Fibroblast of lung (primary cell): Measurements from ENCODE around the gene SPRED2. TPM values are rescaled to one million over a fixed set of nuclear protein-coding genes. Genes with fewer than 3 reads are reported as not detected.
"Not testable (repeated sequence)": the region's sequence is repeated elsewhere in the genome, so short reads cannot be mapped to it uniquely, and the experiment has no call there.

Experiments
- DNase-seq, 2 donors: peaks; one replicate each; pipeline versions ENCODE4 v3.0.0 to v3.0.0-alpha.2; 2010; ENCODE audit warnings: low read depth in 2 of 2
- H2AFZ ChIP-seq: 2 replicates; pipeline ENCODE4 v1.5.1; 2012; ENCODE audit warnings: low read length, control low read depth, inconsistent platforms
- H3K27ac ChIP-seq: 2 replicates; pipeline ENCODE4 v1.5.1; 2011; ENCODE audit warnings: low read length, control low read depth; ENCODE audit not compliant: insufficient read depth
- H3K27me3 ChIP-seq: 2 replicates; pipeline ENCODE4 v1.5.1; 2011; ENCODE audit warnings: mild to moderate bottlenecking, low read length; ENCODE audit not compliant: control insufficient read depth, insufficient read depth
- H3K36me3 ChIP-seq: 2 replicates; pipeline ENCODE4 v1.5.1; 2011; ENCODE audit warnings: low read length; ENCODE audit not compliant: control insufficient read depth, insufficient read depth
- H3K4me1 ChIP-seq: 2 replicates; pipeline ENCODE4 v1.5.1; 2011; ENCODE audit warnings: low read length; ENCODE audit not compliant: control insufficient read depth, insufficient read depth; ENCODE audit errors: extremely low read depth
- H3K4me2 ChIP-seq: 2 replicates; pipeline ENCODE4 v1.5.1; 2011; ENCODE audit warnings: low read length, control low read depth; ENCODE audit not compliant: insufficient read depth; ENCODE audit errors: extremely low read depth
- H3K4me3 ChIP-seq, 4 experiments: fragments of 200-600 bp in 1 of 4; sonication (generic) in 1 of 4; replicated peaks in 1 of 4; 2 replicates each; pipeline ENCODE4 v1.5.1; 2011 to 2016; ENCODE audit warnings: low read length in 4 of 4, low read depth in 3 of 4, mild to moderate bottlenecking in 3 of 4, control low read depth in 2 of 4, inconsistent platforms in 1 of 4, mixed read lengths in 1 of 4; ENCODE audit not compliant: insufficient read depth in 1 of 4; ENCODE audit errors: control extremely low read depth in 1 of 4
- H3K79me2 ChIP-seq: 2 replicates; pipeline ENCODE4 v1.5.1; 2012; ENCODE audit warnings: mild to moderate bottlenecking, low read length, inconsistent platforms; ENCODE audit not compliant: control insufficient read depth, insufficient read depth
- H3K9ac ChIP-seq: 2 replicates; pipeline ENCODE4 v1.5.1; 2011; ENCODE audit warnings: mild to moderate bottlenecking, low read length, control low read depth; ENCODE audit not compliant: insufficient read depth
- H3K9me3 ChIP-seq: 2 replicates; pipeline ENCODE4 v1.5.1; 2012; ENCODE audit warnings: low read depth, low read length; ENCODE audit not compliant: control insufficient read depth, insufficient read depth
- H4K20me1 ChIP-seq: 2 replicates; pipeline ENCODE4 v1.5.1; 2011; ENCODE audit warnings: low read length; ENCODE audit not compliant: control insufficient read depth, insufficient read depth; ENCODE audit errors: extremely low read depth
- EZH2 ChIP-seq: IDR thresholded peaks from 2 replicates; pipeline ENCODE4 v1.5.1; 2012; ENCODE audit warnings: low read length, control low read depth, mild to moderate bottlenecking; ENCODE audit errors: missing control alignments
- polyA plus RNA-seq, 2 donors: library from polyadenylated mRNA; depleted of rRNA in 1 of 2; stranded (reverse) in 1 of 2; unstranded in 1 of 2; fragments of >200 nt; gene quantifications; 2 replicates each; pipeline ENCODE4 v1.2.1, GENCODE V29; 2011 to 2012; ENCODE audit warnings: missing spikeins in 1 of 2
- total RNA-seq: library from RNA; depleted of rRNA; stranded (reverse); fragments of >200 nt; gene quantifications from 2 replicates; pipeline ENCODE4 v1.2.1, GENCODE V29; 2014
- TF ChIP-seq, protein P1 (sequence below), 2 donors: IDR thresholded peaks in 1 of 2; conservative IDR thresholded peaks in 1 of 2; 1 replicate in 1 of 2; 2 replicates in 1 of 2; pipeline ENCODE4 v1.5.1; 2011 to 2012; ENCODE audit warnings: low read length in 2 of 2, control low read depth in 1 of 2, inconsistent platforms in 1 of 2, low read depth in 1 of 2, mild to moderate bottlenecking in 1 of 2

SPRED2 gene
- total and polyA plus RNA-seq, 2 donors (not counting 1 experiment from before 2014, with no cell fraction given), result 9.4 to 26.1 TPM

DNA sequence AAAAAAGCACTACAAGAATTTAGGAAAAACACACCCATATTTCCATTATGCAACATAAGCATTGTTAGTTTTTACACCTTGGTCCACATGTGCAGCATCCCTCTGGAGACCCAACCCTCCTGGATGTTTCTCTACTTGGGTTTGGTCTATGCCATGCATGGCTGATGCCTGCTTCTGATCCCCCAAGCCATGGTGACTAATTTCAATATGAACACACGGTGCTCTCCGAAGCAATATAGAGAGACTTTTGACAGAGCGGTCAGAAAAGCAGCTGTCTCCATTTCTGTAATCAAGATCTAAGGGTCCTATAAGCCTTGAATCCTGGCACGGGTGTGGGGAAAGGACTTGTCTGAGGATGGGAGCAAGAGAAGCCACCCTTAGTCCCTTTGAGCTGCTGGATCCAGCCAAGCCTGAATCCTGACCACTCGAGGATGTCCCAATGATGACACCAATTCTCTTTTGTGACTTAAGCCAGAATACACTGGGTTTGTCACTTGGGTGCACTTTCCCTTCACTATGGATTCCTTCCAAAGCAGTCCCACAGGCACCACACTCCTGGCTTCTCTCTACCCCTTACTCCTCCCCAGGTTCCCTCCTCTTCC is 113.2 kb downstream of the SPRED2 start:
- Histone ChIP-seq H3K4me1 (peaks cover 27% of the 10 kb centered on the region), H3K9ac (peak overlapping the region; percentile 46), H3K27ac (peak overlapping the region; percentile 97), H3K36me3 (peaks cover 5% of the 10 kb centered on the region), H3K9me3 (no peaks in the 10 kb centered on the region), H3K27me3 (no peaks in the 10 kb centered on the region), H3K4me3 (no peak overlapping the region), H3K79me2 (peaks cover 9% of the 10 kb centered on the region), H3K4me2 (peak overlapping the region; percentile 85), H2AFZ (no peak overlapping the region), H4K20me1 (no peaks in the 10 kb centered on the region)
- no peak for TF ChIP-seq EZH2
- TF ChIP-seq, protein P1, sequence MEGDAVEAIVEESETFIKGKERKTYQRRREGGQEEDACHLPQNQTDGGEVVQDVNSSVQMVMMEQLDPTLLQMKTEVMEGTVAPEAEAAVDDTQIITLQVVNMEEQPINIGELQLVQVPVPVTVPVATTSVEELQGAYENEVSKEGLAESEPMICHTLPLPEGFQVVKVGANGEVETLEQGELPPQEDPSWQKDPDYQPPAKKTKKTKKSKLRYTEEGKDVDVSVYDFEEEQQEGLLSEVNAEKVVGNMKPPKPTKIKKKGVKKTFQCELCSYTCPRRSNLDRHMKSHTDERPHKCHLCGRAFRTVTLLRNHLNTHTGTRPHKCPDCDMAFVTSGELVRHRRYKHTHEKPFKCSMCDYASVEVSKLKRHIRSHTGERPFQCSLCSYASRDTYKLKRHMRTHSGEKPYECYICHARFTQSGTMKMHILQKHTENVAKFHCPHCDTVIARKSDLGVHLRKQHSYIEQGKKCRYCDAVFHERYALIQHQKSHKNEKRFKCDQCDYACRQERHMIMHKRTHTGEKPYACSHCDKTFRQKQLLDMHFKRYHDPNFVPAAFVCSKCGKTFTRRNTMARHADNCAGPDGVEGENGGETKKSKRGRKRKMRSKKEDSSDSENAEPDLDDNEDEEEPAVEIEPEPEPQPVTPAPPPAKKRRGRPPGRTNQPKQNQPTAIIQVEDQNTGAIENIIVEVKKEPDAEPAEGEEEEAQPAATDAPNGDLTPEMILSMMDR (conservative IDR thresholded peaks at IDR 0.05 in 1 of 2, IDR thresholded peaks at IDR 0.05 in 1 of 2; ENCODE audit: low read depth in 1 of 2, low read length in 2 of 2), result no peak
- no peak for DNase-seq

DNA sequence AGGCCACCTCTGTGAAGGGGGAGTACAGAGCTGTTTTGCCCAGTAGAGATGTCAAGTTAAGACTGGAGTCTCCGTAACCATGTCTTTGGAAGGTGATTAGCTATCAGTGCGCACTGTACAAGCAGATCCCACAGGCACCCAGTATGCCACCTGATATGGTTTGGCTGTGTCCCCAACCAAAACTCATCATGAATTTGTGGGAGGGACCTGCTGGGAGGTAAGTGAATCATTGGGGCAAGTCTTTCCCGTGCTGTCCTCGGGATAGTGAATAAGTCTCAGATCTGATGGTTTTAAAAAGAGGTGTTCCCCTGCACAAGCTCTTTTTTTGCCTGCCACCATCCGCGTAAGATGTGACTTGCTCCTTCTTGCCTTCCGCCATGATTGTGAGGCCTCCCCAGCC is 114.6 kb downstream of the SPRED2 start:
- Histone ChIP-seq H3K36me3 (peaks cover 15% of the 10 kb centered on the region), H3K9me3 (no peaks in the 10 kb centered on the region), H3K27me3 (no peaks in the 10 kb centered on the region), H3K9ac (no peak overlapping the region), H3K79me2 (peaks cover 9% of the 10 kb centered on the region), H3K4me2 (no peak overlapping the region), H4K20me1 (no peaks in the 10 kb centered on the region), H2AFZ (no peak overlapping the region), H3K4me3 (no peak overlapping the region), H3K4me1 (peaks cover 27% of the 10 kb centered on the region), H3K27ac (no peak overlapping the region)
- DNase-seq, result no peak
- no peak for TF ChIP-seq EZH2
- TF ChIP-seq, protein P1 (conservative IDR thresholded peaks at IDR 0.05 in 1 of 2, IDR thresholded peaks at IDR 0.05 in 1 of 2; ENCODE audit: low read depth in 1 of 2, low read length in 2 of 2), result no peak

DNA sequence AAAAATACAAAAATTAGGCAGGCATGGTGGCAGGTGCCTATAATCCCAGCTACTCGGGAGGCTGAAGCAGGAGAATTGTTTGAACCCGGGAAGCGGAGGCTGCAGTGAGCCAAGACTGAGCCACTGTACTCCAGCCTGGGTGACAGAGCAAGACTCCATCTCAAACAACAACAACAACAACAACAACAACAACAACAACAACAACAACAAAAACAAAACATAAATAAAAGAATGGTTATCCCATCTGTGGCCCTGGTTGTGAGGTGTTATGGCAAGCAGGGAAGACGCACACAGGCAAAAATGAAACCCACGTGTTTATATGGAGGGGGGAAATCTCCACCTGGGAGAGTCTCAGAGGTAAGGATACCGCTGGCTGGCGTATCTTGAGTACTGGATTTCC is 115.0 kb downstream of the SPRED2 start:
- not testable (repeated sequence) for H2AFZ ChIP-seq, H3K4me3 ChIP-seq, H3K4me2 ChIP-seq, H3K9me3 ChIP-seq, DNase-seq, H3K79me2 ChIP-seq, H4K20me1 ChIP-seq, H3K27me3 ChIP-seq, H3K27ac ChIP-seq, H3K9ac ChIP-seq
- Histone ChIP-seq H3K4me1 (peaks cover 27% of the 10 kb centered on the region), H3K36me3 (peaks cover 15% of the 10 kb centered on the region)
